Left colon (tissue), 2 donors: ENCODE measurements around the gene SAMD4B. TPM values are rescaled to one million over a fixed set of nuclear protein-coding genes. Genes with fewer than 3 reads are reported as not detected.
"Not testable (repeated sequence)": the region's sequence is repeated elsewhere in the genome, so short reads cannot be mapped to it uniquely, and the experiment has no call there.

ENCODE experiments used
- ATAC-seq: fragments of 200-7000 bp; cut with Tn5 transposase; one replicate; pipeline ENCODE4 v1.9.1; 2020; ENCODE audit warnings: mild to moderate bottlenecking, moderate library complexity
- DNase-seq, 2 donors: peaks; one replicate each; pipeline ENCODE4 v3.0.0-alpha.2; 2020
- intact Hi-C, 2 donors: fragments of 100-400 bp; cut with DNase I in 1 of 2; cut with micrococcal nuclease in 1 of 2; formaldehyde crosslinking; loops; one replicate each; pipeline versions ENCODE4 v1.11.2 to v1.14.0; 2022; cut with DNase I, micrococcal nuclease
- total RNA-seq, 2 donors: library from RNA; stranded (reverse); fragmentation: NEBNext Ultra II Directional; extraction: Animal tissue kit (Norgen Biotek cat#: 25700); gene quantifications; one replicate each; pipeline ENCODE4 v1.2.1, GENCODE V29; 2021
- donor health status: DM: no; HTN: no; CAD: no.
- donor health status: DM: yes; HTN: yes; CAD: no.

The SAMD4B gene
- total RNA-seq, 2 donors from 2014 or later, result 65.2 to 72.2 TPM

GRCh38 chr19:39356073-39356472 is 13.9 kb downstream of the SAMD4B start:
- no peak for DNase-seq
- intact Hi-C loops, result no loop called here
- no peak for ATAC-seq

- DNase-seq, result no peak
- no peak for ATAC-seq
- intact Hi-C loops, result no loop called here
Measured at GRCh38 chr19:39356647-39357046, 14.4 kb downstream of the SAMD4B start.

GRCh38 chr19:39359026-39359425 is 16.8 kb downstream of the SAMD4B start:
- DNase-seq, result no peak
- intact Hi-C loops, result no loop called here
- ATAC-seq, result no peak

- DNase-seq (no peak), ATAC-seq (no peak)
- intact Hi-C loops, result no loop called here
Measured at GRCh38 chr19:39360599-39360998, 18.4 kb downstream of the SAMD4B start.

GRCh38 chr19:39362682-39363657 is 20.7 kb downstream of the SAMD4B start:
- intact Hi-C loops, result no loop called here
- ATAC-seq (no peak), DNase-seq (no peak)

- intact Hi-C loops, result no loop called here
- DNase-seq (no peak), ATAC-seq (no peak)
Measured at GRCh38 chr19:39363901-39364457, 21.8 kb downstream of the SAMD4B start.

GRCh38 chr19:39365531-39365930 is 23.3 kb downstream of the SAMD4B start:
- ATAC-seq (no peak), DNase-seq (no peak)
- intact Hi-C loops, result no loop called here

- DNase-seq (no peak), ATAC-seq (no peak)
- intact Hi-C loops, result no loop called here
Measured at GRCh38 chr19:39369200-39369599, 27.0 kb downstream of the SAMD4B start.

GRCh38 chr19:39370735-39371134 is 28.5 kb downstream of the SAMD4B start:
- ATAC-seq (no peak), DNase-seq (no peak)
- intact Hi-C loops, result no loop called here

GRCh38 chr19:39372047-39372802 is 30.0 kb downstream of the SAMD4B start:
- DNase-seq (peak; percentile 44 to 75), ATAC-seq (peak; percentile 30)
- intact Hi-C loops, result no loop called here

- DNase-seq (no peak), ATAC-seq (no peak)
- intact Hi-C loops, result no loop called here
Measured at GRCh38 chr19:39372941-39373340, 30.7 kb downstream of the SAMD4B start.

- intact Hi-C loops, result no loop called here
- ATAC-seq (no peak), DNase-seq (no peak)
Measured at GRCh38 chr19:39375929-39376328, 33.7 kb downstream of the SAMD4B start.

GRCh38 chr19:39377373-39378362 is 35.4 kb downstream of the SAMD4B start:
- intact Hi-C loops, result no loop called here
- no peak for ATAC-seq
- no peak for DNase-seq

GRCh38 chr19:39379366-39379765 is 37.1 kb downstream of the SAMD4B start:
- ATAC-seq, DNase-seq, intact Hi-C loops: not testable (repeated sequence)

GRCh38 chr19:39379865-39380396 is 37.7 kb downstream of the SAMD4B start:
- DNase-seq (no peak), ATAC-seq (no peak)
- intact Hi-C loops, result no loop called here

- DNase-seq (no peak), ATAC-seq (no peak)
- intact Hi-C loops, result no loop called here
Measured at GRCh38 chr19:39380521-39381502, 38.6 kb downstream of the SAMD4B start.
